Measurements from ENCODE around the gene NBEAL2. TPM values are rescaled to one million over a fixed set of nuclear protein-coding genes. Genes with fewer than 3 reads are reported as not detected.
A peak's percentile ranks its signal among the peaks of the same experiment; 100 is the strongest.

Gene NBEAL2
- total RNA-seq, 1 experiment from 2014 or later: 80.0 TPM

DNA sequence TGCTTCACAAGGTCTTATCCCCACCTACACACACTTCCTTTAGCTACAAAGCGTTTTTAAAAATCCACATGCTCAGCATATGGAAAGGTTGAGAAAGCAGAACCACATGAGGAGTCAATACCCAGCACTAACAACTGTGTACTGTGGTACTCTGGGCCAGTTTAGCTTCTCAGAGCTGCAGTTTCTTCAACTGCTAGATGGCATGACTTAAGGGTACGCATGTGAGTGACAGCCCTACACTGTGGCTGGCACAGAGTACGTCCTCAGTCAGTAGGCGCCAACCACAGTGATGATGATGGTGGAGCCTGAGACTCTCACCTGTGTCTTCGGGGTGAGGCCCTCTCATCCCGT, 20.3 kb upstream of the NBEAL2 start:
- Mint-ChIP-seq H3K27me3 (ENCODE audit: low read depth) (no peaks in the 10 kb centered on the region), H3K27ac (peak overlapping the region; percentile 22; the same call in 1 of the 2 replicates), H3K4me3 (no peak overlapping the region), H3K9me3 (peaks cover 6% of the 10 kb centered on the region), H3K36me3 (peaks cover 12% of the 10 kb centered on the region), H3K4me1 (peaks cover 40% of the 10 kb centered on the region)
- ChIA-PET POLR2A (interaction anchor here (0.7 to 1.0 kb wide), 2 partner anchors 8 to 17 kb away, joined by 3 read pairs; partner anchors contain the start of gene CCDC12), CTCF (interaction anchor here (1.4 to 1.7 kb wide), 3 partner anchors 8 to 35 kb away, joined by 4 to 7 read pairs (median 6); no protein-coding TSS in a partner anchor)
- TF ChIP-seq ZNF121 (CRISPR knock-in tag; IDR thresholded peaks at IDR 0.05) (no peak), ZNF219 (CRISPR knock-in tag; IDR thresholded peaks at IDR 0.05; ENCODE audit: borderline replicate concordance) (no peak), EMX1 (CRISPR knock-in tag; IDR thresholded peaks at IDR 0.05) (no peak), NFYB (CRISPR knock-in tag; conservative IDR thresholded peaks at IDR 0.05; ENCODE audit: low read depth) (no peak), GABPB1 (CRISPR knock-in tag; IDR thresholded peaks at IDR 0.05) (no peak), NR2C2 (CRISPR knock-in tag; IDR thresholded peaks at IDR 0.05) (no peak), SOX15 (CRISPR knock-in tag; IDR thresholded peaks at IDR 0.05) (no peak), RELA (CRISPR knock-in tag; IDR thresholded peaks at IDR 0.05; ENCODE audit: borderline replicate concordance) (no peak), NFE2L1 (CRISPR knock-in tag; IDR thresholded peaks at IDR 0.05) (no peak)
- TF ChIP-seq, protein P1, sequence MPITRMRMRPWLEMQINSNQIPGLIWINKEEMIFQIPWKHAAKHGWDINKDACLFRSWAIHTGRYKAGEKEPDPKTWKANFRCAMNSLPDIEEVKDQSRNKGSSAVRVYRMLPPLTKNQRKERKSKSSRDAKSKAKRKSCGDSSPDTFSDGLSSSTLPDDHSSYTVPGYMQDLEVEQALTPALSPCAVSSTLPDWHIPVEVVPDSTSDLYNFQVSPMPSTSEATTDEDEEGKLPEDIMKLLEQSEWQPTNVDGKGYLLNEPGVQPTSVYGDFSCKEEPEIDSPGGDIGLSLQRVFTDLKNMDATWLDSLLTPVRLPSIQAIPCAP (CRISPR knock-in tag; IDR thresholded peaks at IDR 0.05): no peak
- TF ChIP-seq, protein P2, sequence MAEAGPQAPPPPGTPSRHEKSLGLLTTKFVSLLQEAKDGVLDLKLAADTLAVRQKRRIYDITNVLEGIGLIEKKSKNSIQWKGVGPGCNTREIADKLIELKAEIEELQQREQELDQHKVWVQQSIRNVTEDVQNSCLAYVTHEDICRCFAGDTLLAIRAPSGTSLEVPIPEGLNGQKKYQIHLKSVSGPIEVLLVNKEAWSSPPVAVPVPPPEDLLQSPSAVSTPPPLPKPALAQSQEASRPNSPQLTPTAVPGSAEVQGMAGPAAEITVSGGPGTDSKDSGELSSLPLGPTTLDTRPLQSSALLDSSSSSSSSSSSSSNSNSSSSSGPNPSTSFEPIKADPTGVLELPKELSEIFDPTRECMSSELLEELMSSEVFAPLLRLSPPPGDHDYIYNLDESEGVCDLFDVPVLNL (CRISPR knock-in tag; IDR thresholded peaks at IDR 0.05; ENCODE audit: borderline replicate concordance, low read depth): no peak
- TF ChIP-seq, protein P3, sequence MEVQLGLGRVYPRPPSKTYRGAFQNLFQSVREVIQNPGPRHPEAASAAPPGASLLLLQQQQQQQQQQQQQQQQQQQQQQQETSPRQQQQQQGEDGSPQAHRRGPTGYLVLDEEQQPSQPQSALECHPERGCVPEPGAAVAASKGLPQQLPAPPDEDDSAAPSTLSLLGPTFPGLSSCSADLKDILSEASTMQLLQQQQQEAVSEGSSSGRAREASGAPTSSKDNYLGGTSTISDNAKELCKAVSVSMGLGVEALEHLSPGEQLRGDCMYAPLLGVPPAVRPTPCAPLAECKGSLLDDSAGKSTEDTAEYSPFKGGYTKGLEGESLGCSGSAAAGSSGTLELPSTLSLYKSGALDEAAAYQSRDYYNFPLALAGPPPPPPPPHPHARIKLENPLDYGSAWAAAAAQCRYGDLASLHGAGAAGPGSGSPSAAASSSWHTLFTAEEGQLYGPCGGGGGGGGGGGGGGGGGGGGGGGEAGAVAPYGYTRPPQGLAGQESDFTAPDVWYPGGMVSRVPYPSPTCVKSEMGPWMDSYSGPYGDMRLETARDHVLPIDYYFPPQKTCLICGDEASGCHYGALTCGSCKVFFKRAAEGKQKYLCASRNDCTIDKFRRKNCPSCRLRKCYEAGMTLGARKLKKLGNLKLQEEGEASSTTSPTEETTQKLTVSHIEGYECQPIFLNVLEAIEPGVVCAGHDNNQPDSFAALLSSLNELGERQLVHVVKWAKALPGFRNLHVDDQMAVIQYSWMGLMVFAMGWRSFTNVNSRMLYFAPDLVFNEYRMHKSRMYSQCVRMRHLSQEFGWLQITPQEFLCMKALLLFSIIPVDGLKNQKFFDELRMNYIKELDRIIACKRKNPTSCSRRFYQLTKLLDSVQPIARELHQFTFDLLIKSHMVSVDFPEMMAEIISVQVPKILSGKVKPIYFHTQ (CRISPR knock-in tag; IDR thresholded peaks at IDR 0.05): no peak
- TF ChIP-seq, protein P4, sequence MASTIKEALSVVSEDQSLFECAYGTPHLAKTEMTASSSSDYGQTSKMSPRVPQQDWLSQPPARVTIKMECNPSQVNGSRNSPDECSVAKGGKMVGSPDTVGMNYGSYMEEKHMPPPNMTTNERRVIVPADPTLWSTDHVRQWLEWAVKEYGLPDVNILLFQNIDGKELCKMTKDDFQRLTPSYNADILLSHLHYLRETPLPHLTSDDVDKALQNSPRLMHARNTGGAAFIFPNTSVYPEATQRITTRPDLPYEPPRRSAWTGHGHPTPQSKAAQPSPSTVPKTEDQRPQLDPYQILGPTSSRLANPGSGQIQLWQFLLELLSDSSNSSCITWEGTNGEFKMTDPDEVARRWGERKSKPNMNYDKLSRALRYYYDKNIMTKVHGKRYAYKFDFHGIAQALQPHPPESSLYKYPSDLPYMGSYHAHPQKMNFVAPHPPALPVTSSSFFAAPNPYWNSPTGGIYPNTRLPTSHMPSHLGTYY (CRISPR knock-in tag; IDR thresholded peaks at IDR 0.05): no peak
- TF ChIP-seq, protein P5, sequence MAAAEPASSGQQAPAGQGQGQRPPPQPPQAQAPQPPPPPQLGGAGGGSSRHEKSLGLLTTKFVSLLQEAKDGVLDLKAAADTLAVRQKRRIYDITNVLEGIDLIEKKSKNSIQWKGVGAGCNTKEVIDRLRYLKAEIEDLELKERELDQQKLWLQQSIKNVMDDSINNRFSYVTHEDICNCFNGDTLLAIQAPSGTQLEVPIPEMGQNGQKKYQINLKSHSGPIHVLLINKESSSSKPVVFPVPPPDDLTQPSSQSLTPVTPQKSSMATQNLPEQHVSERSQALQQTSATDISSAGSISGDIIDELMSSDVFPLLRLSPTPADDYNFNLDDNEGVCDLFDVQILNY (CRISPR knock-in tag; IDR thresholded peaks at IDR 0.05): no peak
- ATAC-seq: no peak
- DNase-seq (ENCODE audit: low spot score): no peak

DNA sequence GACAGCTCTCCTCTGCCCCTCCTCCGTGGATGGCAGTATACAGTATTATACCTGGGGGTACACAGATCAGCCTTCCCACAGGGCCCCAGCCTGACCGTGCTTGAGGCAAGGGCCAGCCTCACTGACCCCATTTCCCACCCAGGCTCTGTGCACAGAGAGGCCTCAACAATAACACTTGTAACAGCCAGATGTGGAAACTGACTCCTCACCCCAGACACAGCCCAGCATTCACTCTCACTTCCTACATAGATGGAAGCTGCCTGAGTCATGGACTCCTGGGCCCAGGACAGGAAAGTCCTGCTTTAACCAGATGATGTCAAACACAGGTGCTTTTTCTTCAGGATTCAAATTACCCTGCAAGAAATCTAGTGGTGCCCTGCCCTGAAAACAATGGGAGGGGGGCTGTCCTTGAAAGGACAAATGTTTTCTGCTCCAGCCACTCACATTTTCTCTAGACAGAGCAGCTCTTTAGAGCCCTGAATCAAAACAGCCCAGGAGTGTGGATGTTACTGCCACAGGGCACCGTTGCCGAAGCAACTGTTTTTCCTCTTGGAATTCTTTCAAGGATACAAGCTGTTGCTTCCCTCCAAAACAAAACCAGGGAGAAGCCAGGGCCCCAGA, 19.3 kb upstream of the NBEAL2 start:
- Mint-ChIP-seq H3K27me3 (ENCODE audit: low read depth) (no peaks in the 10 kb centered on the region), H3K36me3 (peaks cover 18% of the 10 kb centered on the region), H3K4me1 (peaks cover 33% of the 10 kb centered on the region), H3K27ac (peak overlapping the region; percentile 78), H3K9me3 (peaks cover 6% of the 10 kb centered on the region), H3K4me3 (no peak overlapping the region)
- ATAC-seq (no peak; the same call in 1 of the 2 replicates), DNase-seq (ENCODE audit: low spot score) (no peak)
- ChIA-PET POLR2A (interaction anchor here (0.5 to 0.7 kb wide), 3 partner anchors 16 to 496 kb away, joined by 3 to 4 read pairs (median 4); partner anchors contain the start of gene CCDC12), CTCF (interaction anchor here (0.5 to 1.7 kb wide), 4 partner anchors 25 to 410 kb away, joined by 3 to 4 read pairs (median 4); no protein-coding TSS in a partner anchor)
- TF ChIP-seq SMAD4 (CRISPR knock-in tag; IDR thresholded peaks at IDR 0.05): no peak
- TF ChIP-seq, protein P6, sequence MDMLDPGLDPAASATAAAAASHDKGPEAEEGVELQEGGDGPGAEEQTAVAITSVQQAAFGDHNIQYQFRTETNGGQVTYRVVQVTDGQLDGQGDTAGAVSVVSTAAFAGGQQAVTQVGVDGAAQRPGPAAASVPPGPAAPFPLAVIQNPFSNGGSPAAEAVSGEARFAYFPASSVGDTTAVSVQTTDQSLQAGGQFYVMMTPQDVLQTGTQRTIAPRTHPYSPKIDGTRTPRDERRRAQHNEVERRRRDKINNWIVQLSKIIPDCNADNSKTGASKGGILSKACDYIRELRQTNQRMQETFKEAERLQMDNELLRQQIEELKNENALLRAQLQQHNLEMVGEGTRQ (CRISPR knock-in tag; IDR thresholded peaks at IDR 0.05): no peak
- no peak for TF ChIP-seq CREB1 (CRISPR knock-in tag; IDR thresholded peaks at IDR 0.05)
- TF ChIP-seq FOXJ3 (CRISPR knock-in tag; IDR thresholded peaks at IDR 0.05; ENCODE audit: borderline replicate concordance): no peak
- TF ChIP-seq, protein P7, sequence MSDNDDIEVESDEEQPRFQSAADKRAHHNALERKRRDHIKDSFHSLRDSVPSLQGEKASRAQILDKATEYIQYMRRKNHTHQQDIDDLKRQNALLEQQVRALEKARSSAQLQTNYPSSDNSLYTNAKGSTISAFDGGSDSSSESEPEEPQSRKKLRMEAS (CRISPR knock-in tag; IDR thresholded peaks at IDR 0.05): no peak
- TF ChIP-seq, protein P8, sequence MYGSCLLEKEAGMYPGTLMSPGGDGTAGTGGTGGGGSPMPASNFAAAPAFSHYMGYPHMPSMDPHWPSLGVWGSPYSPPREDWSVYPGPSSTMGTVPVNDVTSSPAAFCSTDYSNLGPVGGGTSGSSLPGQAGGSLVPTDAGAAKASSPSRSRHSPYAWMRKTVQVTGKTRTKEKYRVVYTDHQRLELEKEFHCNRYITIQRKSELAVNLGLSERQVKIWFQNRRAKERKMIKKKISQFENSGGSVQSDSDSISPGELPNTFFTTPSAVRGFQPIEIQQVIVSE (CRISPR knock-in tag; IDR thresholded peaks at IDR 0.05; ENCODE audit: borderline replicate concordance): no peak
- TF ChIP-seq ZNF138 (CRISPR knock-in tag; conservative IDR thresholded peaks at IDR 0.05): no peak
- TF ChIP-seq FOXP1 (CRISPR knock-in tag; IDR thresholded peaks at IDR 0.05; ENCODE audit: borderline replicate concordance): no peak

All from WTC11 (cell line).